GM19372 (cell line): ENCODE measurements around the gene ATP2B2.
"Not testable (repeated sequence)": the region's sequence is repeated elsewhere in the genome, so short reads cannot be mapped to it uniquely, and the experiment has no call there.

Experiments
- ATAC-seq: cut with Tn5 transposase; IDR thresholded peaks from one replicate; pipeline ENCODE4 v1.9.1; 2021; ENCODE audit warnings: mild to moderate bottlenecking, low read depth, moderate library complexity; ENCODE audit not compliant: unreplicated experiment

The ATP2B2 gene

DNA sequence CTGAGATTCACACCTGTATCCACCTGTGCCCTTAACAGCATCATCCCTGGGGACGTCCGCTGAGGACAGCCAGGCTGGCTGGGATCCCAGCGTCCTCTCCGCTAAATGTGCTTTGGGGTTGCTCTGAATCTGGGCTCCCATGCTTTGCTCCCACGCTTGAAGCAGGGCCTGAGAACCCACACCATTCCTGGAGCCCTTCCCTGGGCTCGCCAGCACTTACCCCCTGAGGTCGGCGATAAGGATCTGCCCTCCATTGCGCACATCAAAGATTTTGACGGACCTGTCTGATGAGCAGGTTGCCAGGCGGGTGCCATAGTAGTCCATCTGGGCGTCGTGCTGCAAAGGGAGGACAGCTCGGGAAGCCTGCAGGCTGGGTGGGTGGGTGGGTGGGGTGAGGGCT, 190.3 kb downstream of the ATP2B2 start:
- ATAC-seq = no peak

- no peak for ATAC-seq
These were observed 192.5 kb downstream of the ATP2B2 start for GRCh38 chr3:10312861-10313260.

DNA sequence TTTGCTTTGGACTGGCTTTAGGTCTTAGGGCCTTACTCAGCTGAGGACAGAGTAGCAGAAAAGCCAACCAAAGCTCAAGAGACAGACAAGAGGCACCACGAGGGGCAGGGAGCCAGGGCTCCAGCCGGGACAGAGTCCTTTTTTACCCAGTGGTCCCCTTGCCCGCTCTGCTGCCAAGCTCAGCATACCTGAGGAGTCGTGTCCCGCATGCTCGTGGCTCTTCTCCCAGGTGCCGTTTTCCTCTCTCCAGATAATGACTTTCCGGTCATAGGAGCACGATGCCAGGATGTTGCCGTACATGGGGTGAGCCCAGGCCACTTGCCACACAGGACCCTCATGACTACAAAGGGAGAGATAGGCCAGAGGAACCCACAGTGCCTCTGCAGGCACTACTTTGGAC, 193.0 kb downstream of the ATP2B2 start:
- ATAC-seq = no peak

GRCh38 chr3:10311710-10312109, 193.7 kb downstream of the ATP2B2 start:
- ATAC-seq = no peak

- ATAC-seq = no peak
These were observed 194.8 kb downstream of the ATP2B2 start for GRCh38 chr3:10310578-10310977.

DNA sequence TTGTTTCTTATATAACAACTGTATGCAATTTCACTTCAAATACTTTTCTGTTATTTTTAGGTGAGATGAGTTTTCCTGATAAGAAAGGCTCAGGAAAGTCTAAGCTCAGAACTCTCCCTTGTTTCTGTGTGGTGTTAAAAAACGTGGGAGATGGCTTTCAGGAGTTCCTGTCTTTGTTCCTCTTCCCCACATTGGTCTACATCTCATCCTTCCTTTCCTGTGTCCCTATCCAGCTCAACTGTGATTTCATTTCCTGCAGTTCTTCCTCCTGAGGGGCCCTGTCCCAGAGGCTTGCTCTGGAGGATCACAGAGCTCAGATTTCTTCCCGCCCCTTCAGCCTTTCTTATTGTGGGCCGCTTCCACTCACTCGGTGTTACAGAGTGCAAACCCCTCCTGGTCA, 195.7 kb downstream of the ATP2B2 start:
- ATAC-seq = no peak

DNA sequence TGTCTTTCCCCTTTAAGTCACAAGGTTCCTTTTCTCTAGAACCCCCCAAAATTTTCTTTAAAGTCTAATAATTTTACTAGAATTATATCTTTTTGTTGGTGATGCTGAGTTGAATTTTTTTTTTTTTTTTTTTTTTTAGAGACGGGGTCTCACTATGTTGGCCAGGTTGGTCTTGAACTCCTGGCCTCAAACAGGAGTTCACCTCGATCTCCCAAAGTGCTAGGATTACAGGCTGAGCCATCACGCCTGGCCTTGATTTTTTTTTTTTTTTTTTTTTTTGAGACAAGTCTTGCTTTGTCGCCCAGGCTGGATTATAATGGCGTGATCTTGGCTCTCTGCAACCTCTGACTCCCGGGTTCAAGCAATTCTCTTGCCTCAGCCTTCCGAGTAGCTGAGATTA, 196.7 kb downstream of the ATP2B2 start:
- ATAC-seq = no peak

DNA sequence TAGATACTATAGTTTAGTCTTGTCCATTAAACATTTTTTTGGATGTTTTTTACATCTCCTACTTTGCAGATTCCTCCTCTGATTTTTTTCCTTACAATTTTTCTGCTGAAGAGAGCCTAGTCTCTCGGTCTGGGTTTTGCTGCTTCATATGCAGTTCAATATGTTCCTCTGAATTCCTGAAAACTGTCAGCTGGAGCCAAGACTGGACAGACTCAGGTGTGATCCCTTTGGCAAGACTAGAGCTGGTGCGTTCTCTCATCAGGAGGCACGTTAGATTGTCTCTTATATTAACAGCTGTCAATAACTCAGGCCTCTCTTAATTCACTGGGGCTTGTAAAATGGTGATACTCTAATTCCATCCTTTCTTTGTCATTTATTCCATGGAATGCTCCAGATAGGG, 199.2 kb downstream of the ATP2B2 start:
- ATAC-seq = no peak

GRCh38 chr3:10305331-10305902, 200.0 kb downstream of the ATP2B2 start:
- ATAC-seq = no peak

DNA sequence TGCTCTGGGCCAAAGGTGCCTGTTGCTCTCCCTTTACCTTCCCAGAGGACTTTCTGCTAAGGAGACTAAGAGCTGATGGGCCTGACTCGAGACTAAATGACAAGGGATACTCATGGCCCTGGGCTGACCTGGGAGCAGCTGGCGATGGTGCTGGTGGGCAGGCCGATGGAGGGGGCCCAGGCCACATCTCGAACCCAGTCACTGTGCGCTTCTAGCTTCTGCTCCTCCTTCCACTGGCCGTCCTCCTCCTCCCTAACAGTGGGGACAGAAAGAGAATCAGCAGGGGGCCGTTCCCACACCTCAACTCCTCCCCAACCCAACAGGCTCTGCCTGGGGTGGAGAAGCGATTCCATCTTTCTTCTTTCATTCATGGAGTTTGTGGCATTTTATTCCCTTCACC, 200.5 kb downstream of the ATP2B2 start:
- ATAC-seq = no peak

DNA sequence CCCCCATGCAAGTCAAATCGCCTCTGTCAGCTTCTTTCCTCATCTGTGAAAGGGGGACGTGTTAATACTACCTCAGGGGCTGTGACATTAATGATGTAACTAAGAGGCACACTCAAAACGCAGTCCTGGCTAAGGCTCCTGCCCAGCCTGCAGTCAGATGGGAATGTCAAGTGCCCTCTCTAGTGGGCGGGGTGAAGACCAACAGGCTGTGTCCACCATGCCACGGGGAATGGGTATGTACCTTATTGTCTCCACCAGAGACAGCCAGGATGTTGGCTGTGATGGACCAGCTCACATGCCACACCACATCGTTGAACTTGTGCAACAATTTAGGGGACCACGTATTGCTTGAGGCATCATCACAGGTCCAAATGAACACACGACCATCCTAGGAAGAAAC, 201.6 kb downstream of the ATP2B2 start:
- no peak for ATAC-seq

DNA sequence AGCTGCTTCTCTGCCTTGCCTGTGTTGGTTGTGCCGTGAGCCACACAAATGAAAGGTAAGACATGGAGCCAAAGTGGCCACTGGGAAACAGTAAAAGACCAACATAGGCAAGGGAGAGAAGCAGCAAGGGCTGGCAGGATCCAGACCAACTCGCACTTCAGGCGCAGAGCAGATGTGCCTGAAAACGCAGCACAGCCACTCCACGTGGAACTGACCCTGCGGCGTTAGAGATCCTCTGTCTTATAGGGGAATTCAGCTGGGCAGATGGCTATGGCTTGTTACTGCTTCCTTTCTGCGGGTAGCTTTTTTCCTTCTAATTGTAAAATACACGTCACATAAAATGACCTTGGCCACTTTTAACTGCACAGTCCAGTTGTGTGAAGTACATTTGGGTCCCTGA, 202.3 kb downstream of the ATP2B2 start:
- no peak for ATAC-seq

DNA sequence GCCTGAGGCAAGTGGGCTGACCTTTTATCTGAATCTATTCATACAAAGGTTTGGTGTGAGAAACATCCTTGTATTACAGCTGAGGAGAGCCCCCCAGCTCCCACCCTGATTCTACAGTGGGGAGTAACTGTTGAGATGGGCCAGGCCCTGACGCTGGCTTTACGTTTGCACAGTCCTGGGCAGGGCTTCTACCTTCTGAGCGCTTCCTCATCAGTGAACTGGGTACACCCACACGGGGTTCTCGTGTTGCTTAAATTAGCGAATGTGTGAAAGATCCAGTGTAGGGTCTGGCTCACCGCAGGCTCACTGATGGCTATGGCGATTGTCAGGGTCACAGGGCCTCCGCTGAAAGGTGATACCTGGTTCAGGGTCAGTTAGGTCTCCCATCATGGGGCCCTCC, 205.3 kb downstream of the ATP2B2 start:
- no peak for ATAC-seq

DNA sequence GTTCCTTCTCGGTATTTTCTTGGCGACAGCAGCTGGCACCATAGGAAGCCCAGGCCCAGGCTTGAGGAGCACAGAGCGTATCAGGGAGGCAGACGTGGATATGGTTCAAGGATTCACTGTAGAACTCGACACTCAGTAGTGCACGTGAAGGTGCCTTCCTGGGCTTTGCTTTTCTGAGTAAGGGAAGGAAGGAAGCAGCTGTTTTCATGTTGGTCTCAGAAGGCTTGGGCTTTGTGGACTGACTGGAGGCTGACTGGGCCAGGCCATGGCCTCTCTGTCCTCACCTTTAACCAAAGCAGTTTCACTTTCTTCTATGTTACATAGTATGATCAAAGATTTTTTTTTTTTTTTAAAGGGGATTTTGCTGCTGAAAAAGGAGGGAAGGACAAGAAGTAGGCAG, 205.7 kb downstream of the ATP2B2 start:
- peak; percentile 57 for ATAC-seq

DNA sequence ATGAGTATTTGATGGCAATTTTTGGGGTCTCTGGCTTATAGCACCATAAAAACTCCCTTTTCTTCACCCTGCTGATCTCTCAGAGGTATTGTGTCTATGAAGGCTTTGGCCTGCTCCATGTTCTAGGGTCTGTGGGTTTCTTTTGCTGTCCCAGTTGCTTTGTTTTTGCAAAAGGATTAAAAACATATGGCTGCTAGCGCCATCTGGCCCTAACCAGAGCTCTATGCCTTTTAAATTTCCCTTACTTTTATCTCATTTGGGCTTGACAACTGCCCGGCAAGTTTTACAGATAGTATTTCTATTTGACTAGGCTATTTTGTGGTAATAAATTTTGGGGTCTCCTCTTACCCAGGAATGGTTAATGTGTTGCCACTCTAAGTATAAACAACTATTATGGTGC, 206.2 kb downstream of the ATP2B2 start:
- ATAC-seq = no peak

DNA sequence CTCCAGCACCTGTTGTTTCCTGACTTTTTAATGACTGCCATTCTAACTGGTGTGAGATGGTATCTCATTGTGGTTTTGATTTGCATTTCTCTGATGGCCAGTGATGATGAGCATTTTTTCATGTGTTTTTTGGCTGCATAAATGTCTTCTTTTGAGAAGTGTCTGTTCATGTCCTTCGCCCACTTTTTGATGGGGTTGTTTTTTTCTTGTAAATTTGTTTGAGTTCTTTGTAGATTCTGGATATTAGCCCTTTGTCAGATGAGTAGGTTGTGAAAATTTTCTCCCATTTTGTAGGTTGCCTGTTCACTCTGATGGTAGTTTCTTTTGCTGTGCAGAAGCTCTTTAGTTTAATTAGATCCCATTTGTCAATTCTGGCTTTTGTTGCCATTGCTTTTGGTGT, 207.3 kb downstream of the ATP2B2 start:
- ATAC-seq = not testable (repeated sequence)

DNA sequence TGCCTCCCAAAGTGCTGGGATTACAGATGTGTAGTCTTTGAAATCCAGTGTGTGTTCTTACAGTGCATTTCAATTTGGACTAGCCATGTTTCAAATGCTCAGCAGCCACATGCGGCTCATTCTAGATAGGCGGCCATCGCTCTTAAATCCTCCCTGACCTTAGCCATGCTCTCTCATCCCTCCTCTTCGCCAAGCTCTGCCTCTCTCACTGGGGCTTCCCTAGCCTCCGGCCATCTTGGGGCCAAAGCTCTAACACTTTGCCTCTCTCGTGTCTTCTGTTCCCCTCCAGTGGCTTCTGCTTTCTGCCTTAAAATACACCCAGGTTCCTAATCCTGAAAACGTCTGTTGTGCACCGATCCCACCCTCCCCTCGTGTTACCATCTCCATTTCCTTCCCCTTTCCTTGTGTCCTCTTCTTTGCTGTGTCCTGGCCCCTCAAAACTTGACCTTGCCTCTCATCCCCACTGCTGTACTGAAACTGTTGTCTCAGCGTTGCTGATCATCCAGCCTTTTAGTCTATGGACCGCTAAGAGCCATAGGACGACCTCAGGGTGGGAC, 211.3 kb downstream of the ATP2B2 start:
- ATAC-seq = no peak

GRCh38 chr3:10292505-10293419, 212.6 kb downstream of the ATP2B2 start, which contains the start of gene GHRL:
Gene GHRL, minus strand, starts transcription at chr3:10292947. Its CDS starts 2,767 bp downstream, at chr3:10290180.
- ATAC-seq = peak; percentile 77

GRCh38 chr3:10291641-10292040, 213.7 kb downstream of the ATP2B2 start:
- no peak for ATAC-seq

DNA sequence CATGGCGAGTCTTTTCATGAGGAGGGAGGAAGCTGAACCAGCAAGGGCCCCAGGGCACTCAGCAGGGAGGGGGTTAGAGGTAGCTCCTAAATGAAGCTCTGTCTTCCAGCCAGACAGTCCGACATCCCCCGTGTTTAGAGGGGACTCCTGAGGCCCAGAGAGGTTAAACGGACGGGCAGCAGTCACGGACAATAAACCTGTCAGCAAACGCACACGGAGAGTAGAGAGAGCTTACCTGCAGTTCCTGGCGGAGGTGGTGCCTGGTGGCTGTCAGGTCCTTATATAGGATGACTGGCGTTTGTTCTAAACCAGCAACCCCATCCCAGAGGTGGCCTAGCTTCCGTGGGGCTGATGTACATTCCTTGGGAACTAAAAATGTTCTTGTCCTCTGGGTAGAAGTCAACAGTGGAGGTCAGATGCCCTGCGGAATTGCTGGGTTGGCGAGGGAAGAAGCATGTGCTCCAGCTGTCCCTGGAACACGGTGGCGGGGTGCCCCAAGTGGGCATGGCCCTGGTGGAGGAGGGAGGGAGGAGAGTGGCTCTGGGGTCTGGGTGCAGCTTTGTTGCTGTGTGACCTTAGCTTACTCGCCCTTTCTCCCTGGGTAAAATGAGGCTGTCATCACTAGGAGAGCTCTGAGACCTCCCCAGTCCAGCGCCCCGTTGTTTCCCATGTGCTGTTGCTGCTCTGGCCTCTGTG, 214.8 kb downstream of the ATP2B2 start:
- ATAC-seq = no peak

GRCh38 chr3:10289787-10290355, 215.5 kb downstream of the ATP2B2 start:
- ATAC-seq = no peak
